NB4 (cell line): ENCODE results near the gene IQSEC3.

Source experiments
- CTCF ChIP-seq: IDR thresholded peaks from one replicate; pipeline ENCODE4 v1.5.1; 2012; ENCODE audit warnings: low read depth, low read length
- MAX ChIP-seq: IDR thresholded peaks from 2 replicates; pipeline ENCODE4 v1.6.1; 2011; ENCODE audit warnings: low read depth, low read length
- MYC ChIP-seq: IDR thresholded peaks from 2 replicates; pipeline ENCODE4 v1.6.1; 2011; ENCODE audit warnings: low read depth, low read length
- POLR2A ChIP-seq: IDR thresholded peaks from 2 replicates; pipeline ENCODE4 v1.6.1; 2011; ENCODE audit warnings: mild to moderate bottlenecking; ENCODE audit not compliant: insufficient read length; ENCODE audit errors: extremely low read depth

GRCh38 chr12:104551-105081 lies 38.0 kb downstream of the IQSEC3 start:
- TF ChIP-seq CTCF: no peak
- peak; percentile 18; the same call in 1 of the 2 replicates for TF ChIP-seq MAX
- no peak for TF ChIP-seq POLR2A
- TF ChIP-seq MYC: no peak
